Measurements from ENCODE around the gene CD96. TPM values are rescaled to one million over a fixed set of nuclear protein-coding genes. Genes with fewer than 3 reads are reported as not detected.
A peak's percentile ranks its signal among the peaks of the same experiment; 100 is the strongest.

The CD96 gene
- total and polyA plus RNA-seq, 4 donors, result 0.69 to 3.1 (median 2.4) TPM

GRCh38 chr3:111534701-111535100 is 7.3 kb upstream of the CD96 start:
- WGBS, 2 donors, result 66 to 67% methylated on average over 4 of the region's 4 CpGs
- Histone ChIP-seq H3K4me3 (no peak overlapping the region), H3K9me3 (ENCODE audit: control insufficient read depth in 4 of 4, insufficient read depth in 3 of 4, low read length in 3 of 4) (no peaks in the 10 kb centered on the region), H3K27ac (ENCODE audit: low read depth in 1 of 2, low read length in 1 of 2) (no peak overlapping the region), H3K36me3 (ENCODE audit: control insufficient read depth in 4 of 4, insufficient read depth in 4 of 4, low read length in 4 of 4) (no peaks in the 10 kb centered on the region), H3K9ac (ENCODE audit: insufficient read depth in 1 of 2, low read length in 2 of 2) (no peak overlapping the region), H3K4me1 (ENCODE audit: control insufficient read depth in 5 of 5, insufficient read depth in 5 of 5, low read length in 5 of 5) (peaks cover 0 to 9% (median 0%) of the 10 kb centered on the region in 5 donors), H3K27me3 (ENCODE audit: control insufficient read depth in 3 of 3, insufficient read depth in 3 of 3, low read length in 2 of 3) (no peaks in the 10 kb centered on the region)
- DNase-seq (no peak), ATAC-seq (ENCODE audit: insufficient read depth, low FRiP score) (no peak)
- TF ChIP-seq CTCF (IDR thresholded peaks at IDR 0.05; ENCODE audit: control extremely low read depth, extremely low read depth), result no peak

GRCh38 chr3:111538111-111538510 is 3.9 kb upstream of the CD96 start:
- Histone ChIP-seq H3K36me3 (ENCODE audit: control insufficient read depth in 4 of 4, insufficient read depth in 4 of 4, low read length in 4 of 4) (no peaks in the 10 kb centered on the region), H3K27me3 (ENCODE audit: control insufficient read depth in 3 of 3, insufficient read depth in 3 of 3, low read length in 2 of 3) (no peaks in the 10 kb centered on the region), H3K9ac (ENCODE audit: insufficient read depth in 1 of 2, low read length in 2 of 2) (no peak overlapping the region), H3K4me1 (ENCODE audit: control insufficient read depth in 5 of 5, insufficient read depth in 5 of 5, low read length in 5 of 5) (peaks cover 0 to 15% (median 0%) of the 10 kb centered on the region in 5 donors), H3K4me3 (no peak overlapping the region), H3K9me3 (ENCODE audit: control insufficient read depth in 4 of 4, insufficient read depth in 3 of 4, low read length in 3 of 4) (no peaks in the 10 kb centered on the region), H3K27ac (ENCODE audit: low read depth in 1 of 2, low read length in 1 of 2) (no peak overlapping the region)
- whole genome bisulfite sequencing, 2 donors, result 95 to 96% methylated on average over 1 of the region's 1 CpG
- ATAC-seq (ENCODE audit: insufficient read depth, low FRiP score) (no peak), DNase-seq (no peak)
- TF ChIP-seq CTCF (IDR thresholded peaks at IDR 0.05; ENCODE audit: control extremely low read depth, extremely low read depth), result no peak

GRCh38 chr3:111538681-111539083 is 3.3 kb upstream of the CD96 start:
- Histone ChIP-seq H3K27me3 (ENCODE audit: control insufficient read depth in 3 of 3, insufficient read depth in 3 of 3, low read length in 2 of 3) (no peaks in the 10 kb centered on the region), H3K36me3 (ENCODE audit: control insufficient read depth in 4 of 4, insufficient read depth in 4 of 4, low read length in 4 of 4) (no peaks in the 10 kb centered on the region), H3K4me1 (ENCODE audit: control insufficient read depth in 5 of 5, insufficient read depth in 5 of 5, low read length in 5 of 5) (peaks cover 0 to 15% (median 0%) of the 10 kb centered on the region in 5 donors), H3K9me3 (ENCODE audit: control insufficient read depth in 4 of 4, insufficient read depth in 3 of 4, low read length in 3 of 4) (no peaks in the 10 kb centered on the region), H3K4me3 (no peak overlapping the region), H3K27ac (ENCODE audit: low read depth in 1 of 2, low read length in 1 of 2) (no peak overlapping the region), H3K9ac (ENCODE audit: insufficient read depth in 1 of 2, low read length in 2 of 2) (no peak overlapping the region)
- no peak for TF ChIP-seq CTCF (IDR thresholded peaks at IDR 0.05; ENCODE audit: control extremely low read depth, extremely low read depth)
- WGBS, 2 donors, result 15 to 30% methylated on average over 4 of the region's 4 CpGs
- DNase-seq (peak in 1 of 3 donors; percentile 35), ATAC-seq (ENCODE audit: insufficient read depth, low FRiP score) (no peak)

Data from lung (tissue), 12 donors.